IPS DF 6.9 (cell line): ENCODE measurements around the gene AGBL4.

ENCODE experiments used
- DNase-seq: peaks from one replicate; pipeline ENCODE4 v3.0.0-alpha.2; 2013; ENCODE audit warnings: low read depth, low spot score
- H3K27ac ChIP-seq: one replicate; pipeline ENCODE4 v1.5.1; 2013; ENCODE audit warnings: low read length, control low read depth
- H3K27me3 ChIP-seq: 2 replicates; pipeline ENCODE4 v1.6.1; 2013; ENCODE audit warnings: mild to moderate bottlenecking, low read length; ENCODE audit not compliant: control insufficient read depth, insufficient read depth
- H3K36me3 ChIP-seq: 2 replicates; pipeline ENCODE4 v1.6.1; 2013; ENCODE audit warnings: low read length; ENCODE audit not compliant: control insufficient read depth, insufficient read depth
- H3K4me1 ChIP-seq: 2 replicates; pipeline ENCODE4 v1.6.1; 2013; ENCODE audit warnings: low read length; ENCODE audit not compliant: control insufficient read depth, insufficient read depth
- H3K4me3 ChIP-seq: 2 replicates; pipeline ENCODE4 v1.5.1; 2013; ENCODE audit warnings: mild to moderate bottlenecking, low read length
- H3K9me3 ChIP-seq: 2 replicates; pipeline ENCODE4 v1.6.1; 2013; ENCODE audit warnings: low read length, inconsistent platforms; ENCODE audit not compliant: control insufficient read depth, insufficient read depth
- WGBS: extraction: QIAGEN DNeasy Blood & Tissue Kit; methylation state at CpG from one replicate; pipeline ENCODE4 v1.1.7; 2013; ENCODE audit warnings: mixed read lengths, missing lambda C conversion rate; ENCODE audit not compliant: insufficient read length, insufficient coverage; 5-methylcytosine and 5-hydroxymethylcytosine counted together

The AGBL4 gene

GRCh38 chr1:48688102-48688760 is 1335.5 kb downstream of the AGBL4 start:
- Histone ChIP-seq H3K4me1 (no peaks in the 10 kb centered on the region), H3K27ac (no peak overlapping the region), H3K27me3 (no peaks in the 10 kb centered on the region), H3K4me3 (no peak overlapping the region), H3K9me3 (no peaks in the 10 kb centered on the region), H3K36me3 (no peaks in the 10 kb centered on the region)
- WGBS: no CpG with 5 or more reads among the region's 3 CpGs
- DNase-seq: no peak

- Histone ChIP-seq H3K36me3 (no peaks in the 10 kb centered on the region), H3K27me3 (no peaks in the 10 kb centered on the region), H3K27ac (no peak overlapping the region), H3K4me3 (no peak overlapping the region), H3K4me1 (no peaks in the 10 kb centered on the region), H3K9me3 (no peaks in the 10 kb centered on the region)
- DNase-seq: no peak
- no CpG with 5 or more reads among the region's 13 CpGs for WGBS
Observed at GRCh38 chr1:48687282-48688045, 1336.3 kb downstream of the AGBL4 start.

DNA sequence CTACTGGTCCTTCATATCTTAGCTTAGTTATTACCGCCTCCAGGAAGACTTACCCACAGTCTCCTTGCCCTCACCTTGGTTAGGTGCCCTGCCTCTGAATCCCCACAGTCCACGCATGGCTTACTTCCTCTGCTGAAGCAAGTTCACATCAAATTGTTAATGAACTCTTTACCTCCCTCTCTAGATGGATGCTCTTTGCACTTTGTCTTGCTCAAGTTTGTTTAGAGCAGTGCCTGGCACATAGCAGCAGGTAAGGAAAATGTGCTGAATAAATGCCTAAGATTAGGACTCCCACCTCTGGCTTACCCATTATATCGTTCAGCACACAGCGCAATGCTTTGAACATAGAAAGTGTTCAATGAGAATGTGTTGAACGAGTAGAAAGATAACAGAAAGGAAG is 1337.6 kb downstream of the AGBL4 start:
- DNase-seq: no peak
- no peaks in the 10 kb centered on the region for H3K9me3 ChIP-seq
- H3K4me1 ChIP-seq: 0 out of 2 replicates have a peak, but pooled peaks cover 3% of the 10 kb centered on the region
- no peak overlapping the region for H3K4me3 ChIP-seq
- no peaks in the 10 kb centered on the region for H3K36me3 ChIP-seq
- WGBS: no CpG with 5 or more reads among the region's 5 CpGs
- H3K27me3 ChIP-seq: no peaks in the 10 kb centered on the region
- no peak overlapping the region for H3K27ac ChIP-seq

GRCh38 chr1:48684381-48684780 is 1339.4 kb downstream of the AGBL4 start:
- DNase-seq: no peak
- H3K36me3 ChIP-seq: no peaks in the 10 kb centered on the region
- 0 out of 2 replicates have a peak, but pooled peaks cover 3% of the 10 kb centered on the region for H3K4me1 ChIP-seq
- no CpG with 5 or more reads among the region's 4 CpGs for WGBS
- H3K4me3 ChIP-seq: no peak overlapping the region
- no peaks in the 10 kb centered on the region for H3K27me3 ChIP-seq
- no peak overlapping the region for H3K27ac ChIP-seq
- H3K9me3 ChIP-seq: no peaks in the 10 kb centered on the region

- no CpG with 5 or more reads among the region's 3 CpGs for WGBS
- H3K4me3 ChIP-seq: no peak overlapping the region
- no peaks in the 10 kb centered on the region for H3K36me3 ChIP-seq
- no peak for DNase-seq
- 0 out of 2 replicates have a peak, but pooled peaks cover 3% of the 10 kb centered on the region for H3K4me1 ChIP-seq
- H3K9me3 ChIP-seq: no peaks in the 10 kb centered on the region
- no peak overlapping the region for H3K27ac ChIP-seq
- no peaks in the 10 kb centered on the region for H3K27me3 ChIP-seq
Observed at GRCh38 chr1:48683839-48684238, 1339.9 kb downstream of the AGBL4 start.

- WGBS: no CpG with 5 or more reads among the region's 4 CpGs
- H3K27me3 ChIP-seq: no peaks in the 10 kb centered on the region
- no peak for DNase-seq
Observed at GRCh38 chr1:48681476-48682305, 1342.1 kb downstream of the AGBL4 start.

DNA sequence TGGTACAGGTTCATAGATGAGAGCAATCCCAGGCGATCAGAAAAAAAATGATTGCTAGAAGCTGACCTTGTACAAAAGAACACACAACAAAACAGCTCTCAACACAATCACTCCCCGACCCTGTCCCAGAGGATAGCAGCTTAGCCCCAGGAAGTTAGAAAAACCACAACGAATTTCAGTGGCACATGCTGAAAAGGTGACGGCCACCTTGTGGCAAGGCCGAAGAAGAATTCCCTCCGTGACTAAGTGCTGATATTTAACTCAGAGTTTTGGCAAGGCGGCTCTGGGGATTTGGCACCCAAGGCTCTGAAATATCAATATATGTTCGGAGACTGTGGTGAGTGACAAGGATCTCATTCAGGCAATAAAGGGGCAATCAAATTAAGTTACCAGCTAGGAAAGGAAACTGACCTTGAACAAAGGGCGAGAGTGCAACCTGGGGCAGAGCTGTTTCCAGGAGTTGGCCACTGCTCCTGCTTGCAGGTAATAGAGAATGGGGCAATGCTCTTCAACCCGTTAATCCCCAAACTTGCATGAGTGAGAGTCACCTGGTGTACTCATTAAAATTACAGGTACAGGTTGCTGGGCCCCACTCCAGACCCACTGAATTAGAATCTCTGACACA is 1343.2 kb downstream of the AGBL4 start:
- WGBS: no CpG with 5 or more reads among the region's 10 CpGs
- Histone ChIP-seq H3K27ac (no peak overlapping the region), H3K4me3 (no peak overlapping the region), H3K4me1 (0 out of 2 replicates have a peak, but pooled peaks cover 3% of the 10 kb centered on the region), H3K27me3 (no peaks in the 10 kb centered on the region), H3K9me3 (no peaks in the 10 kb centered on the region), H3K36me3 (no peaks in the 10 kb centered on the region)
- DNase-seq: no peak

More at GRCh38 chr1:48681476-48682305, 1342.1 kb downstream of the AGBL4 start:
- no peak overlapping the region for H3K27ac ChIP-seq
- H3K4me3 ChIP-seq: no peak overlapping the region
- H3K4me1 ChIP-seq: 0 out of 2 replicates have a peak, but pooled peaks cover 3% of the 10 kb centered on the region
- H3K36me3 ChIP-seq: no peaks in the 10 kb centered on the region
- no peaks in the 10 kb centered on the region for H3K9me3 ChIP-seq

GRCh38 chr1:48679859-48680258 is 1343.9 kb downstream of the AGBL4 start:
- H3K4me3 ChIP-seq: no peak overlapping the region
- DNase-seq: no peak
- no peaks in the 10 kb centered on the region for H3K36me3 ChIP-seq
- 0 out of 2 replicates have a peak, but pooled peaks cover 3% of the 10 kb centered on the region for H3K4me1 ChIP-seq
- no CpG with 5 or more reads among the region's 6 CpGs for WGBS
- H3K27me3 ChIP-seq: no peaks in the 10 kb centered on the region
- no peak overlapping the region for H3K27ac ChIP-seq
- H3K9me3 ChIP-seq: no peaks in the 10 kb centered on the region

GRCh38 chr1:48678710-48679505 is 1344.8 kb downstream of the AGBL4 start:
- no CpG with 5 or more reads among the region's 3 CpGs for WGBS
- DNase-seq: no peak
- Histone ChIP-seq H3K4me3 (no peak overlapping the region), H3K27ac (no peak overlapping the region), H3K9me3 (no peaks in the 10 kb centered on the region), H3K4me1 (peaks cover 4% of the 10 kb centered on the region; the same call in 1 of the 2 replicates), H3K36me3 (no peaks in the 10 kb centered on the region), H3K27me3 (no peaks in the 10 kb centered on the region)
